ENCODE results near the gene CHRNA4.

Gene CHRNA4

DNA sequence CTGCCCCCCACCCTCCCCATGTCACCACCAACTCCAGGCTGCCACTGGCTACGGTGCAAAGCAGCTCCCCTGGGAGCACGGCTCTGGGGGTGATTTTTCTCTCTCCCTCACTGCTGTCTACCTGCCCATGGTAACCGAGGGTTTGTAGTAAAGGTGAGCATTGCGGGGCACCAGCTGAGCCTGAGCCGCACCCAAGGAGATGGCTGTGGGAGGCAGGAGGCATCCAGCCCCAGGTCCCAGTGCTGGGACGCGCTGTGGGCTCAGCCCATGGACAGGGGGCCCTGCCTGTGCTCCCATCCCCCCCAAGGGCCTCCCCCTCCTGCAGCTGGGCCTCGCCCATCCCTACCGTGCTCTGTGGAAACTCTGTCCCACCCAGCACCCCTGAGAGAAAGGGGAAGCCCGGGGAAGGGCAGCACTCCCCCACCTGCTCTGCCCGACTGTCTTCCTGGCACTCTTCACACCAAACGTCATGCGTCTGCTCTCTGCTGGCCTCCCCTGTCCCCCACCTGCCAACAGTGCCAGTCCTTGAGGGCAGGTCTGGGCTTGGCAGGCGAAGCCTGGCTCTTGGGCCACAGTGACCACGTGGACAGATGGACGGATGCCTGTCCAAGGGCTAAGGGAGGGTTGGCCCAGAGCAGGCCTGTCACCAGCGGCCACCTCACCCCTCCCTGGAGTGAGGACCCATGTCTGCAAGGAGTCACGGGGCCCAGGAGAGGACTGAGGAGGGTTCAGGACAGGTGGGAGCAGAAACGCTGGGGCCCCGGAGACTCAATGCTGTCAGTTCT is 3.8 kb upstream of the CHRNA4 start:
- no peak for DNase-seq
- H3K4me1 ChIP-seq: peaks cover 0 to 9% (median 8%) of the 10 kb centered on the region in 4 donors
- H3K27me3 ChIP-seq: peaks cover 0 to 97% of the 10 kb centered on the region in 2 donors
- intact Hi-C loops (cut with DNase I; ENCODE audit: low total_unique reads): no loop called here
- no peak overlapping the region for H3K27ac ChIP-seq
- no peak overlapping the region for H3K4me3 ChIP-seq
- TF ChIP-seq, protein P1, sequence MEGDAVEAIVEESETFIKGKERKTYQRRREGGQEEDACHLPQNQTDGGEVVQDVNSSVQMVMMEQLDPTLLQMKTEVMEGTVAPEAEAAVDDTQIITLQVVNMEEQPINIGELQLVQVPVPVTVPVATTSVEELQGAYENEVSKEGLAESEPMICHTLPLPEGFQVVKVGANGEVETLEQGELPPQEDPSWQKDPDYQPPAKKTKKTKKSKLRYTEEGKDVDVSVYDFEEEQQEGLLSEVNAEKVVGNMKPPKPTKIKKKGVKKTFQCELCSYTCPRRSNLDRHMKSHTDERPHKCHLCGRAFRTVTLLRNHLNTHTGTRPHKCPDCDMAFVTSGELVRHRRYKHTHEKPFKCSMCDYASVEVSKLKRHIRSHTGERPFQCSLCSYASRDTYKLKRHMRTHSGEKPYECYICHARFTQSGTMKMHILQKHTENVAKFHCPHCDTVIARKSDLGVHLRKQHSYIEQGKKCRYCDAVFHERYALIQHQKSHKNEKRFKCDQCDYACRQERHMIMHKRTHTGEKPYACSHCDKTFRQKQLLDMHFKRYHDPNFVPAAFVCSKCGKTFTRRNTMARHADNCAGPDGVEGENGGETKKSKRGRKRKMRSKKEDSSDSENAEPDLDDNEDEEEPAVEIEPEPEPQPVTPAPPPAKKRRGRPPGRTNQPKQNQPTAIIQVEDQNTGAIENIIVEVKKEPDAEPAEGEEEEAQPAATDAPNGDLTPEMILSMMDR (IDR thresholded peaks at IDR 0.05): no peak
- H3K36me3 ChIP-seq: no peaks in the 10 kb centered on the region
- H3K9me3 ChIP-seq: no peaks in the 10 kb centered on the region

DNA sequence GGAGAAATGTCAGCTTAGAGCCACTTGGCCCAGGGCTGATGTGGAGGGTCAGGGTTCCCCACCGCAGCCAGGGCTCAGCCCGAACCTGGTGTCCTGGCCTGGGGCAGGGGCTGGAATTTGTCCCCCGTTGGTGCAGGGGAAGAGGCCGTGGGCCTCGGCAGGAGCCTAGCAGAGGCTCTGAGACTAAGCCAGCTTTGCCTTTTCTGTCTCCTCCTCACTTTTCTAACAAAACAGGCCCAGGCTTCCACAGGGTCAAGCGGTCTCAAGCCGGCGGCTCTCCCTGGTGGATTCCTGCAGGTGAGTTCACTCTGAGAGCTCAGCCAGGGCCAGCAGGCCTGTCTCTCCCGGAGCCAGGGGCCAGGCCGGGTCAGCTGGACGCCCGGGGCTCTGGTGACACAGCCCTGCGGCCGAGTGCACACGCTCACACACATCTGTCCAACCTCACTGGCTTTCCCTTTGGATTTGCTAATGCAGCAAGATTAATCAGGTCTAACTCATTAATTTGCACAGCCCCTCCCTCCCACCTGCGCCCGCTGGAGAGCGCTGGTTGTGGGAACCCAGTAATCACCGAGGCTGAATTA is 2.9 kb upstream of the CHRNA4 start:
- peaks cover 0 to 98% of the 10 kb centered on the region in 2 donors for H3K27me3 ChIP-seq
- TF ChIP-seq, protein P1 (IDR thresholded peaks at IDR 0.05): no peak
- H3K4me1 ChIP-seq: peaks cover 0 to 9% (median 8%) of the 10 kb centered on the region in 4 donors
- H3K27ac ChIP-seq: no peak overlapping the region
- H3K4me3 ChIP-seq: no peak overlapping the region
- intact Hi-C loops (cut with DNase I; ENCODE audit: low total_unique reads): no loop called here
- no peaks in the 10 kb centered on the region for H3K36me3 ChIP-seq
- no peak for DNase-seq
- no peaks in the 10 kb centered on the region for H3K9me3 ChIP-seq

DNA sequence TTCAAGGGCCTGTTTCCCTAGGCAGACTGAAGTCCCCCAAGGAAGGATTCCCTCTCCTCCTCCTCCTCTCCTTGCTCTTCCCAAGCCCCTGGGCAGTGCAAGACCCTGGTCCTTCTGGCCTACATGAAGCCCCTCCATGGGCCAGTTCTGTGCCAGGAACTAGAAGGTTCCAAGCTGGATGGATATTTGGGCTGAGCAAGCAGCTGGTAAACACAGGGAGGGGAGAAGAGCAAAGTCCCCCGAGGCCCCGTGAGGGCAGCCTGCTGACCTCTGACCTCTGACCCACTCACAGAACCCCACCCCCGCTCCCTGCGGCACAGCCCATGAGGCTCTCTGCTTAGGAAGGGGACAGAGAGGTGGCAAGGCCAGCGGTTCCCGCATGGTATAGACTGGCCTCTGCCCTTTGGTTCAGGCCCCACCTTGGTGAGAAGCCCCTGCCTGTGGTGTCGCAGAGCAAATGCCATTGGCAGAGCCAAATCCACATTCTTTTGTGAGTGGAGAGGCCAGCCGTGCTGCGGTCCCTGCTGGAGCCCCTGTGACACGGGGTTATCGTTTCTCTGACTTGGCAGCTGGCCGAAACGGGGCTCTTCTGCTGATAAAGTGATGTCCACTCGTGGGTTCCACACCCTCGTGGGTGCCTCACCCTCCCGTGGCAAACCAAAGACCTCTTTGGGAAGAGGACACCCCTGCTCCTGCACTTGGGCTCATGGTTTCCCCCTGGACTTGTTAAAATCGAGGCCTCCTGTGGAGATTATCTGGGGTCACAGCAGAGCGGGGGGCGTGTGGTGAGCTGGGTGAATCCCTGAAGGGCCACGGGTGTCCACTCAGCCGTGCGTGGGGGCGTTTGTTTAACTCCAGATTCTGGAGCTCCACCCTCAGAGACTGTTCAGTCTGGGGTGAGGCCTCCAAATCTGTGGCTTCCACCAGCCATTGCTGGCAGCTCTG is 2.1 kb upstream of the CHRNA4 start:
- intact Hi-C loops (cut with DNase I; ENCODE audit: low total_unique reads): no loop called here
- Histone ChIP-seq H3K27me3 (peaks cover 0 to 98% of the 10 kb centered on the region in 2 donors), H3K36me3 (no peaks in the 10 kb centered on the region), H3K4me1 (peaks cover 0 to 9% (median 8%) of the 10 kb centered on the region in 4 donors), H3K9me3 (no peaks in the 10 kb centered on the region), H3K27ac (no peak overlapping the region), H3K4me3 (no peak overlapping the region)
- DNase-seq: no peak
- TF ChIP-seq, protein P1 (IDR thresholded peaks at IDR 0.05): no peak

DNA sequence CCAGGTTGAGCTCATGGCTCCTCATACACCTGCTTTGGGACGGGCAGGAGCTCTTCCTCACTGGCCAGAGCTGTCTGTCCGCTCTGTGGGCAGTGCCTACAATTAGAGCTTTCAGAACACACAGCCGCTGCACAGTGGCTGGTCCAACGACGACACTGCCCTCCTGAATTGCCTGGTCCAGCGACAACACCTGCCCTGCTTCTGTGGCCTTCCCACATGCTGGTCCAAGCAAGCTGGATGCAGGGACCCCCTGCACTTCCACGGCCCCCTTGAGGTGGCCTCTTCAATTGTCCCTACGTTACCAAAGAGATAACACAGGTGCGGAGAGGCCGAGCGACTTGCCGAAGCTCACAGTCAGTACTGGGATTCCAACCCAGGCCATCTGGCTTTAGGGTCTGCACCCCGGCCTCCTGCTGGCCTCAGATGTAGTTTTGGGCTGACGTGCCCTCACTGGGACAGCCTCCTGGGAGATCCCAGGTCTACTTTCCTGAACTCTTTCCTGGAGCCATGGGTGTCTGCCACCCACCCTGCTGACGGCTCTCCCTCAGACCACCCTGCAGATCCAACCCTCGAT is 1.4 kb upstream of the CHRNA4 start:
- intact Hi-C loops (cut with DNase I; ENCODE audit: low total_unique reads): no loop called here
- peaks cover 0 to 14% (median 8%) of the 10 kb centered on the region in 4 donors for H3K4me1 ChIP-seq
- DNase-seq: no peak
- no peaks in the 10 kb centered on the region for H3K36me3 ChIP-seq
- no peak overlapping the region for H3K27ac ChIP-seq
- H3K4me3 ChIP-seq: no peak overlapping the region
- no peaks in the 10 kb centered on the region for H3K9me3 ChIP-seq
- TF ChIP-seq, protein P1 (IDR thresholded peaks at IDR 0.05): no peak
- peaks cover 0 to 98% of the 10 kb centered on the region in 2 donors for H3K27me3 ChIP-seq
